Neural progenitor cell (in vitro differentiated cells): Measurements from ENCODE around the gene PTPRH.

Experiments
- EZH2phosphoT487 ChIP-seq: fragments of 200-600 bp; sonication (generic); IDR thresholded peaks from 2 replicates; pipeline ENCODE4 v1.6.1; 2017; ENCODE audit warnings: antibody characterized with exemption
- TF ChIP-seq, protein P1 (sequence below): fragments of 200-600 bp; sonication (generic); IDR thresholded peaks from 2 replicates; pipeline ENCODE4 v1.5.1; 2017; ENCODE audit warnings: antibody characterized with exemption, mild to moderate bottlenecking

DNA sequence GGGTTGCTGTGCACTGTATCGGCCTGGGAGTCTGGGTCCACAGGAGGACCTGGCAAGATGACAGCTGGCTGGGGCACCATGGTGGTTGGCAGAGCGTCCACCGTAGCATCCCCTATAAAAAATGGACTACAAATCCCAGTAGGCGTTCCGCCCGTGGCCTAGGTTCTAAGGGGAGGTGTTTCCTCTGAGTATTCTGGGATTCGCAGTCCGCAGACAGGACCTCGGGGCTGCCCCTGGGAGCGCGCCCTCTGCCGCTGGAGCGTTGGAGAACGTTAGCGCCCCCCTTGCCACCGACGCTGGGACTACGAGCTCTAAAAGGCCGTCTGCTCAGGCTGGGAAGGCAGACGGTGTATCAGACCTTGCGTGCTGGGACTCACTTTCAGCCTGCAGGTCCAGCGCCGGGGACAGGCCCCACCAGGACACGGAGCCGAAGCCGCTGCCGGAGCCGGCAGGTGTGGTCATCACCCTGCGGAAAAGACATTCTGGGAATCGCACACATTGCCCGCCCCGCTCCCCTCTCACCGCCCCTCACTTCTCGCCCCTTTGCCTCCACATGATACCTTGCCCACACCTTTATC lies 43.3 kb downstream of the PTPRH start:
- TF ChIP-seq, protein P1, sequence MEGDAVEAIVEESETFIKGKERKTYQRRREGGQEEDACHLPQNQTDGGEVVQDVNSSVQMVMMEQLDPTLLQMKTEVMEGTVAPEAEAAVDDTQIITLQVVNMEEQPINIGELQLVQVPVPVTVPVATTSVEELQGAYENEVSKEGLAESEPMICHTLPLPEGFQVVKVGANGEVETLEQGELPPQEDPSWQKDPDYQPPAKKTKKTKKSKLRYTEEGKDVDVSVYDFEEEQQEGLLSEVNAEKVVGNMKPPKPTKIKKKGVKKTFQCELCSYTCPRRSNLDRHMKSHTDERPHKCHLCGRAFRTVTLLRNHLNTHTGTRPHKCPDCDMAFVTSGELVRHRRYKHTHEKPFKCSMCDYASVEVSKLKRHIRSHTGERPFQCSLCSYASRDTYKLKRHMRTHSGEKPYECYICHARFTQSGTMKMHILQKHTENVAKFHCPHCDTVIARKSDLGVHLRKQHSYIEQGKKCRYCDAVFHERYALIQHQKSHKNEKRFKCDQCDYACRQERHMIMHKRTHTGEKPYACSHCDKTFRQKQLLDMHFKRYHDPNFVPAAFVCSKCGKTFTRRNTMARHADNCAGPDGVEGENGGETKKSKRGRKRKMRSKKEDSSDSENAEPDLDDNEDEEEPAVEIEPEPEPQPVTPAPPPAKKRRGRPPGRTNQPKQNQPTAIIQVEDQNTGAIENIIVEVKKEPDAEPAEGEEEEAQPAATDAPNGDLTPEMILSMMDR, result peak; percentile 86
- TF ChIP-seq EZH2phosphoT487, result no peak
